MV-4-11 (cell line): ENCODE data around the gene CEP290.
"Not testable (repeated sequence)": the region's sequence is repeated elsewhere in the genome, so short reads cannot be mapped to it uniquely, and the experiment has no call there.

Source experiments
- DNase-seq: peaks from one replicate; lab custom pipeline; 2025; lab: John Stamatoyannopoulos, UW

Gene CEP290

DNA sequence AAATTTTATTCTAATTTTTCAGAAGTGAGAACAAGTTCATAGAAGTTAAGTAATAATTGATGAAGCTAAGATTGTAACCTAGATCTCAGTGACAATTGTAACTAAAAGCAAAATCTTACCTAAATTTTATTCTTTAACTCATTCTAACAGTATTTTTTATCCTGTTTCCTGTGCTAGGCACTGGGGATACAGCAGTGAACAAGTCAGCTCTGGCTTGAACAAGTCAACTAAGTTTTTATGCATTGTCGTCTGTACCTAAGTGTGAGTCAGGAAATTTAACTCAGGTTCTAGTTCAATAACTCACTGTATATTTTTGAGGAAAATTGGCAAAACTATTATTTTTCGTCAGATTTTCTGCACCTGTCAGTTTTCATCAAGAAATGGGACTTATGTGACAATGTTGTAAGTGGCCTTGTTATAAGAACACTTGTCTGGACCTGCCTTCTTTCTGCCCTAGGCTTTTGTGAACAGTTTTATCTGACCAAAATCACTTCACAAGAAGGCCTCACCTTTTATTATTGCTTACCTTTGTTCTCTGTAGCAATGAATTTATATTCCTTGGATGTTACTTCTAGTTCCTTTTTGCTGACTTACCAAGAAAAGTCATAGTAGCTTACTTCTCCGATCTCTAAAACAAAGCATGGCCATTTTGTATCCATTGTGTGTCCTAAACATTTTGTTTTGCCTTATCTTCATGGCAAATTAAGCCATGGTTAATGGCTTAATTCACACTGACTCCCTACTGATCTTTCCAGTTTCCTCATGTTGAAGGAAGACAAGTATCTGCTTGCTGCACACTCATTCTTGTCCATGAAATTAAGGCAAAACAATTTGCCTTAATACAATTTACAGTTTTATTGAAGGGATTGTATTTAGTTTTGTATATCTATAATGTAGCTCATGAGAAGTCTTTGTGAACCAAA, 2.9 kb upstream of the CEP290 start:
- no peak for DNase-seq

GRCh38 chr12:88144037-88144436, 2.1 kb upstream of the CEP290 start:
- DNase-seq = no peak

GRCh38 chr12:88142610-88142991, 713 bp upstream of the CEP290 start:
- no peak for DNase-seq

DNA sequence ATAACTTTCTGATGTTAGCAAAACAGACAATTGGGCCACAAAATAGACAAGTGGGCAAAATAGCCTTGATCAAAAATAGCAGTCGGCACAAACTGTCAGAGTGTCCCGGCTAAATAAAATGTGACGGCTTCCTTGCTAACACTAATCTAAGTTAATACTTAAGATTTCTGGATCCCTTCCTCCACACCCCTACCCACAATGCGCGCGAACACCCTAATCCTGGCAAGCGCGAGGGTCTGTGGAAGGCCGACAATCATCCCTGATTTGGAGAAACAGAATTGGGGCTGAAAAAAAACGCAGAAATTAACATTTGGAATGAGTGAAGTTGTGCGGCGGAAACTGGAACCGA, 489 bp downstream of the CEP290 start:
- no peak for DNase-seq

- not testable (repeated sequence) for DNase-seq
Observed at GRCh38 chr12:88139711-88140110, 2.2 kb downstream of the CEP290 start.

GRCh38 chr12:88133181-88133580, 8.7 kb downstream of the CEP290 start:
- DNase-seq = not testable (repeated sequence)

DNA sequence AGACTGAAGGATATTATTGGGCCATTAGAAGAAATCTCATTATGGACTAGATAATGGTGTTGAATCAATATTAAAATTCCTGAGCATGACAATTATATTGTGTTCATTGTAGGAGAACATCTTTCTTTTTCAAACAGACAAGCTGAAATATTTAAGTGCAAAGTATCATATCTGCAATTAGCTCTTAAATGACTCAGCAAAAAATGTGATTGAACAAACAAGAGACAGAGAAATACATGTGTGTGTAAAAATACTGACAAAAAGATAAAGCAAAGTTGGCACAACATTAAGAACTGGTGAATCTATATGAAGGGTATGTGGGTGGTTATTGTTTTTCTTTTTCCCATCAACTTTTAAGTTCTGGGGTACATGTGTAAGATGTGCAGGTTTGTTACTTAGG, 9.5 kb downstream of the CEP290 start:
- no peak for DNase-seq

DNA sequence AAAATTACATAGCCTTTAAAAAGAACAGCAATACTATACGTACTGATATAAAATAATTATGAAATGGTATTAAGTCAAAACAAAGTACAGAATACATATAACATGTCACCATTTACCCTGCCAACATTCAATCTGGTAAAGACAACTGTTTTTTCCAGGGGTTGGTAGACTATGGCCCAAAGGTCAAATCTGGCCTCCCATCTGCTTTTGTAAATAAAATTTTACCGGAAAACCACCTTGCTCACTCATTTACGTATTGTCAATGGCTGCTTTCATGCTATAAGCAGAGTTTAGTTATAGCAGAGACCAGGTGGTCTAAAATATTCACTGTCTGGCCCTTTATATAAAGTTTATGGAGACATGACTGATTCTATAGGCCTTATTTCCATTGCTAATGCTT, 14.0 kb downstream of the CEP290 start:
- no peak for DNase-seq

- DNase-seq = no peak
Observed at GRCh38 chr12:88127099-88127498, 14.8 kb downstream of the CEP290 start.

DNA sequence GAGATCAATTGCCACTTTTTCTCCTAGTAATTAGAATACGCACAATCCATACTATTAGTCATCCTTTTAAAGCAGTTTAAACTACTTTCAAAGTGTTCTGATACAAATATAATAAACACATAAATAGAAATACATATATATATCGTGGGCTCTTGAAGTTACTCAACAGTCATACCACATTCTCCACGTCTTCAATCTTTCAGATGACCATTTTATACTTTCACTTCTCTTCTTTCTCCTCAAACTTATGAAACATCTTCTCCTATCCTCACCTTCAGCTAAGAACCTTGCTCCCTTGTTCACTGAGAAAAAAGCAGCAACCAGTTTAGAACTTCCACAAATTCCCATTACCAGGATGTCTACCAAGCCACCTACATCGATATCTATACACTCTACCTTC, 19.2 kb downstream of the CEP290 start:
- peak; percentile 56 for DNase-seq

DNA sequence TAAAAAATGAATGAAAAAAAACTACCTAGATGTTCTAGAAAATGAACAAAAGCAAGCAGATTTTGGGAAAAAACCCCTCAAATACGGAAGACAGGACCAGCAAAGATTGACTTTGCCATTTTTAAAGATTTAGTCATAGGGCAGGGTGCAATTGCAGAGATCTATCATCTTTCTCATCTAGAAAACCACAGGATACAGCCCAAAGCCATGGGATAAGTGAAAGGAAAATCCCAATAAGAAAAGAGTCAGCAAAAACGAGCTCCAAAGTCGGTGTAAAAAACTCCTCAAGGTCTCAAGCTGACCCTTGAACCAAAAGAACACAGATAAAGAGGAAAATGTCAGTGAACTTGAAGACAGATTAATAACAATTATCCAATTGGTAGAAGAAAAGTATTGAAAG, 28.0 kb downstream of the CEP290 start:
- no peak for DNase-seq

- no peak for DNase-seq
Observed at GRCh38 chr12:88111074-88111652, 30.7 kb downstream of the CEP290 start.

- DNase-seq = no peak
Observed at GRCh38 chr12:88108021-88108420, 33.9 kb downstream of the CEP290 start.

DNA sequence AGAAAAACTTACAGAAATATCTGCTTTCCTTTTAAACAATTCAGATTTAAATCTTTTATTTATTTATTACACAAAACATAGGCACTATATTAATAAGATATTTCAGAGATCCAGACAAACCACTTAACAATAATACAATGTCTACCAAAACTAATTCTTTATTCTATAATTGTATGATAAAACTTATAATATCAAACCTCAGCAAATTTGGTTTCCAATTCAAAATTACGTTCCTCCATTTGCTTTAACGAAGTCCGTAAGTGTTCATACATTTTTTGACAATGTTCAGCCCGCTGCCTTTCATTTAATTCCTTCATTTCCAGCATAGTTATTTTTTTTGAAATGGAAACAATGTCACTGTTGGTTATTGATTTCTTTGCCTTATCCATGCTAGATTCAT, 48.3 kb downstream of the CEP290 start:
- no peak for DNase-seq

DNA sequence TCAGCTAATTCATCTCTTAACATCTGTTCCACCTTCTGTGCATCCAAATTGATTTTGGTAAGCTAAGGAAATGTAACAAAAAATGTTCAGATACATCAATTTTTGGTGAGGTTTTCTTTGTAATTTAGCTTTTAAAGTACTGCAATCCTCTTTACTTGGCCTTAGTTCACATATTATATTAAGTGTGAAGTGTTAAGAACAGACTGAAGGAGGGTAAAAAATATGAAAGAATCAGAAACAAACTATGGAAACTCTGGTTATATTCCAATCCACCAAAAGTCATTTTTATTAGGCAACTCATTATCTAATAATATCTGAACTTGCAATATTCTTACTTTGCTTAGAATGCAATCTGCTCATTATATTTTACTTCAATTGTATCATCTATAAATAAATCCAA, 49.1 kb downstream of the CEP290 start:
- no peak for DNase-seq

GRCh38 chr12:88084210-88084609, 57.7 kb downstream of the CEP290 start:
- no peak for DNase-seq

DNA sequence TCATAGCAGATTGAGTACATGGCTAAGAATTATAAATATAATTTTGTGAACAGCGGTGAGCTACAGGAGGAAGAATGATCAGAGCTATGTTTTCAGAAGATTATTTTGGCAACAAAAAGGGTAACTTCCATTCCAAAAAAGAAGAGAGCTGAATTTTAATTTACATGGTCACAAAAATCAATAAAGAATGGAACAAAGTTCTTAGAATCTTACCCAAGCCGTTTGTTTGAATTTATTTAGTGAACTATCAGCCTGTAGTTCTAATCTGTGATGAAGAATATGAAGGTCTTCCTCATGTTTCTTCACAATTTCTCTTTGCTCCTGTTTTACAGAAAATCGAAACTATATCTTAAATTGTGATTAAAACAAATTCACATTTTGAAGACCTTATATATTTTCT, 58.3 kb downstream of the CEP290 start:
- DNase-seq = no peak

DNA sequence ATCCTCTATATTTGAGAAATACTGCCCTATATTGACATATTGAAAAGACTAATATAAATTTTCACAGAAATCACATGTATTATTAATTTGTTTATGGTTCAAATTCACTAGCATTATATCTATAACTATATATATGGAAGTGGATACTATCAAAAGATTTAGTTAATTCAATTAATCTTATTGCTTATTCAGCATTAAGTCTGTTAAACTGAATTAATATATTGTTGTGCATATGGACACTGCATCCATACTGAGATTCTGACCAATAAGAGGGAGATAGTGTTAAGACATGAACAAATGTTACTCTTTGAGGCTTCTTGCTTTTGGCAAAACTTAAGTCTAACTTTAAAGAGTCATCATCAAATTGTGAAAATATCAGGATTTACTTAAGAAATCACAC, 60.6 kb downstream of the CEP290 start:
- no peak for DNase-seq

DNA sequence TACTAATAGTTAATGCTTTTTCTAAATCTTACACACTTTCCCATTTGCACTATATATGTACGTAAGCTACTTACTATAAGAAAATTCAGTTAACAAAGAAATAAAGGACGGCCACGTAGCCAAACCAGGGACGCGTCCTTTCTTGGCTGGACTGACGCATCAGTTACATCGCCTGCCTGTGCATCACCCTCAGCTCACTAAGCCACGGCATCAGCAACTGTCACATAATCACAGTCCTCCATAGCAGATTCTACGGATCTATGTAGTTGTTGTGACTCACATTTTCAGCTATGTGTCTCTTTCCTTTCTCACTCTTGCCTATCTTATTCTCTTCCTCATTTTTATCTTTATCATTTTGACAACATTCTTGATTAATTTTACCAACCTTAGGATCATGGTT, 74.6 kb downstream of the CEP290 start:
- no peak for DNase-seq

DNA sequence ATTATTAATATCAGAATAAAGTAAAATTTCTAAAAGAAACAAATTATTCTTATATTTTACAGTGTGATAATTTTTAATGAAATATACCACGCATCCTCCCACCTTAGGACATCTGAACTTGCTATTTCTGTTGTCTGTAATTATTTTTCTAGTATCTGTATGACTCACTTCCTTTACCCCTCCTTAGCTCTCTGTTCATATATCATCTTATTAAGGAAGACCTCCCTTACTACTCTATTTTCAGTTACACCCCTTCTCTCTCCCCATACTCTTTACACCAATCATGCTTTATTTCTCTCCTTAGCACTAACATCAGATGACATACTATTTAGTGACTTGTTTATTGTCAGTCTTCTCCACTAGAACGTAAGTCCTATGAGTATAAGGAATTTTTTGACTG, 78.5 kb downstream of the CEP290 start:
- DNase-seq = no peak

DNA sequence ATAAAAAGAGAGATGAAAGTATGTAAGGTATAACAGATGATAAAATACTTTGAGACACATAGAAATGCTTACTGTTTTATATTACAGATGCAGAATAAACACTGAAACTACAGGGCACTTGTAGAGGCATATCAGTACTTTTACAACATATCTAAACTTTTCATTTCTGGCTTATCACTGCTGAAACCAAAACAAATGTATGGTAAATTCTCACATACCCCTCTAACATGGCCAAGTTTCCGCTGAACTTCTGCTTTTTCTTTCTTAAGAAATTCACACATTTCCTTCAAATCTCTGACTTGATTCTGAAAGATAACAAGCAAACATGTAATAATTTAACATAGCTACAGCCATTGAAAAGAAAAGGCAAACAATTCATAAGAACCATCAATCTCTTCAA, 79.4 kb downstream of the CEP290 start:
- DNase-seq = peak; percentile 33

GRCh38 chr12:88058719-88059077, 83.2 kb downstream of the CEP290 start:
- DNase-seq = no peak

DNA sequence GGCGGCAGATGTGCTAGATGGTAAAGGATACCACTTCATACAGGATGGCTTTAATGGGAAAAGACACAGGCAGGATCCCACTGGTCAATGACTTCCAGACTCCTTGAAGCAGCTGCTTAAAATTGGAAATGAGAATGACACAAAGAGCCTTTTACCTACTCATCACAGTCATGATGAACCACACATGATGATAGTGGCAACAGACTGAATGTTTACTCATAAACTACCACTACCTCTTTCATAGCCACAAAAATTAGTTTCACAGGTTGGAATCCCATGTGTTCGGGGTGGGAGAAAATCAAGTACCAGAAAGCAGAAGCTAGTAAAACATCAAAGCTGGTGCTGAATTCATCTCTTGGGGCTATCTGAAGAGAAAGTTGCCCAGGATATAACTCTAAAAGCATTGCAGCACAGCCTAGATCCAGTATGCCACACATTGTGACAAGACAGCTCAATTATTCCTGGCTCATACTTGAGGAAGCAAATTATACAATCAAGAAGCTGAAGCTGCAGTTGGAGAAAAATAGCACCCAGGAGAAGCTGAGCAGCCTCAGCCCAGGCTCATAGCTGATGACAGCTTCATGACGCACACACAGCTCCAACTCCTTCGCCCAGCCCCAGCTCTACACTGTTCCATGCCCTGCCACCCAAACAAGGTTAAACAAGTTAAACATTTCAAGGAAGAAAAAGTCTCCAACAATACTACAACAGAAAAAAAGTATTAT, 83.7 kb downstream of the CEP290 start:
- no peak for DNase-seq
